NCI-H446 treated with DMSO at 0.1 percent for 48 hours (cell line): ENCODE data around the gene GARIN3.
"Not testable (repeated sequence)": the region's sequence is repeated elsewhere in the genome, so short reads cannot be mapped to it uniquely, and the experiment has no call there.

ENCODE experiments used
- DNase-seq: peaks from one replicate; lab custom pipeline; 2025; lab: John Stamatoyannopoulos, UW

Gene GARIN3

DNA sequence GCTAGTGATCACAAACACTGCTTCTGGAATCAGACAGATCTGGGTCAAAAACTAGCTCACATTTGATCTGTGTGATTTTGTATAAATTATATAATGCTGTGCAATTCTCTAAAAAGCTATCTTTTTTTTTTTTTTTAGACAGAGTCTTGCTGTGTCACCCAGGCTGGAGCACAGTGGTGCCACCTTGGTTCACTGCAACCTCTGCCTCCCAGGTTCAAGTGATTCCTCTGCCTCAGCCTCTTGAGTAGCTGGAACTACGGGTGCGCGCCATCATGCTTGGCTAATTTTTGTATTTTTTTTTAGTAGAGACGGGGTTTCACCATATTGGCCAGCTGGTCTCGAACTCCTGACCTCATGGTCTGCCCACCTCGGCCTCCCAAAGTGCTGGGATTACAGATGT is 19.1 kb upstream of the GARIN3 start:
- not testable (repeated sequence) for DNase-seq

DNA sequence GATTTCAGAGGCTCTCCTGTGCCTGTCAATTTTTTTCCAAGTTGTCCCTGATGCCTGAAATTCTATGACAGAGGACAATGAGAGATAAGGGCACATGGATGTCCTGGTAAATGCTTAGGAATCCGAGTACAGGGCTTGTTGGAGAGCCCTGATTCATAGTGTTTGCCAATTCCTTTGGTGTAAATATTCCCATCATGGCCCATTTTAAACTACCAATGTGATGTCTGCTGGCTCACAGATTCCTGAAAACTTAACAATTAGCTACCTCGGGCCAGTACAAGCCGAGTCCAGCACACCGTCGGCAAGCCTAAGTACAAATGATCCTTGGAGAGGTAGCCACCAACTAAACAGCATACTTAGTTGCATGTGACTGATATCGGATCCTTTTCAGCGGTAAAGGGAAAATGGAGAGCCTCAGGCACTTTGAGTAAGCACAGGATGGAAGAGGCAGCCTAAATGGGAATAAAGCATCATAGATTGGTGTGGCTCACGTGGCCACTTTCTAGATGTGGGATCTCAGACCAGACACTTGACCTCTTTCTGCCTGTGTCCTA is 18.1 kb upstream of the GARIN3 start:
- DNase-seq, result no peak

DNA sequence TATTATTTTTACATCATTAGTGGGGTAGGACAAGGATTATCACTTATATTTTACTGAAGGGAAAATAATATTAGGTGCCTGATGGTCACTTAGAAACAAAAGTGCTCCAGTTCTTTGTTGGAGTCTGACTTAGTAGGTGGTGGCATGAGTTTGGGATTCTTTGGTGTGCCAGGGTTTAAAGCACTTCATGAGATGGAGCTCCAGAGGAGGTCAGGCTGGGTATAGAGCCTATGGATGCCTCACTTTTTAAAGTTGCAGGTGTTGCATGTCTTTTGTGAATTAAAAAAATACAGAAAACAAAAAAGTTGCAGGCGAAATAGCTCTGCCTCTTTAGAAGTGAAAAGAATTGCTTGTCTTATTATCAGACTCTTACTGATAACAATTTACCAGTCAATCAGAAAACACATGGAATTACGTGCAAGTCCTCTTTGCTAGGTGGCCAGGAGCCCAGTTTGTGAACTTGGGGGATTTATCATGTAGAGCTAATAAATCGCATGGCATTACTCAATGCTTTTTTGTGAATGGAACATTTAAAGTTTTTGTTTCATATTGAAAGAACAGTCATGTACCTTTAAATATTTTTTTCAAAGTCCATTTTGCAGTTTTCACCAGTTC is 16.2 kb upstream of the GARIN3 start:
- DNase-seq, result no peak

DNA sequence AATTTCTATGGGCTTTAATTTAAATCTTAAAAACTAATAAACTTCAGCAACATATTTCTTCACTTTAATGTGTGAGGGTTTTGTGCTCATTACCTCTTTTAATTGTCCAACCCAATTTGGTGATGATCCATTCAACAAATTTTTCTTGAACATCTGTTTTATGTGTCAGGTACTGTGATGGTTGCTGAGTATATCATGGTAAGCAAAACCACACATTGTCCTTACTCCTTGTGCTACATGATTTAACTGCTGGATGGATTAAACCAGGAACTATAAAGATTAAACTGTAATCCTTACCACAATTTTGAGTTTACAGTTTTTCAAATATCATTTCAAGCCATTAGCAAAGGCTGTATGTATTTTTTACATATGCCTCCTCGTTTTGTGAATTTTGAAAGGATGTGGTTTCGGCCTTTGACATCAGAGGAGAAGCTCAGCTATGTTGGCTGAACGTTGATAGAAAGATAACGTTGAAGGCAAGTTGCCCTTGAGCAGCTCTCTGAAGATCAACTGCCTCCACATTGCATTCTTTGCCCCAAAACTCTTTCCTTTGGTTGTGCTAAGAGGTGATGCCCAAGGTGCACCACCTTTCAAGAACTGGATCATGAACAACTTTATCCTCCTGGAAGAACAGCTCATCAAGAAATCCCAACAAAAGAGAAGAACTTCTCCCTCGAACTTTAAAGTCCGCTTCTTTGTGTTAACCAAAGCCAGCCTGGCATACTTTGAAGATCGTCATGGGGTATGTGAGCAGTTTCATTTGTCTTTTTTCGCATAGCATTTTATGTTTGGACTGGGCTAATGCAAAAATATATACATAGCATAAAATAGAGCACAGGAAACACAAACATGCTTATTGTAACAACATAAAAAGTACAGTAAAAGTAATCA is 14.6 kb upstream of the GARIN3 start, which contains the start of gene ITK:
ITK (plus strand) TSS at position 467 of the 891 bp plus-strand sequence; CDS start at position 605, 138 bp downstream.
- DNase-seq, result no peak

DNA sequence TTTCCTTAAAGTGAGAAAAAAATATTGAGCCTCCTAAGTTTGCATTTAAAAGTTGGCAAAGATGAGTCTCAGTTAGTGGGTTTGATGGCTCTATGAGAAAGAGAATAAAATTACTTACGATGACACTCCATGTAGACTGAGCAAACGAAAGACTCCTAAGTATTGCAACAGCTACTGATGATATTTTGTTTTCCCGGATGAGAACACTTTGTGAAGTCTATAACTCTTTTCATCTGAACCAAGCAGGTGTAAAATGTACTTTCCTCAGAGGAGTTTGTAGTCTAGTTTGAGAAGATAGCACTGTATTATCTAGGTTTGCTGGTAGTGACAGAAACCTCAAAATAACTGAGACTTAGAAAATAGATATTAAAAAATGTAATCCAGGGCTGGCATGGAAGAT is 12.9 kb upstream of the GARIN3 start:
- no peak for DNase-seq

DNA sequence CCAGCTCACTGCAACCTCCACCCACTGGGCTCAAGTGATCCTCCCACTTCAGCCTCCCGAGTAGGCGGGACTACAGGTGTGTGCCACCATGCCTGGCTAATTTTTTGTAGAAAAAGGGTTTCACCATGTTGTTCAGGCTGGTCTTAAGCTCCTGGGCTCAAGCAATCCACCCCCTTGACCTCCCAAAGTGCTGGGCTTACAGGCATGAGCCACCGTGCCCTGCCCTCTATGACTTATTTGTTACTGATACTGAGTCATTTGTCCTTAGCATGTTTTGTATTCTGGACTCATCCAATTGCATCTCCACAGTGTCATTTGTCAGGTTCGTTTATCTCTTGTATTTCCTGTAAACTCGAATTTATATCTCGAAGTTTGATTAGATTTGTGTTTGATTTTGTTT is 11.9 kb upstream of the GARIN3 start:
- no peak for DNase-seq

DNA sequence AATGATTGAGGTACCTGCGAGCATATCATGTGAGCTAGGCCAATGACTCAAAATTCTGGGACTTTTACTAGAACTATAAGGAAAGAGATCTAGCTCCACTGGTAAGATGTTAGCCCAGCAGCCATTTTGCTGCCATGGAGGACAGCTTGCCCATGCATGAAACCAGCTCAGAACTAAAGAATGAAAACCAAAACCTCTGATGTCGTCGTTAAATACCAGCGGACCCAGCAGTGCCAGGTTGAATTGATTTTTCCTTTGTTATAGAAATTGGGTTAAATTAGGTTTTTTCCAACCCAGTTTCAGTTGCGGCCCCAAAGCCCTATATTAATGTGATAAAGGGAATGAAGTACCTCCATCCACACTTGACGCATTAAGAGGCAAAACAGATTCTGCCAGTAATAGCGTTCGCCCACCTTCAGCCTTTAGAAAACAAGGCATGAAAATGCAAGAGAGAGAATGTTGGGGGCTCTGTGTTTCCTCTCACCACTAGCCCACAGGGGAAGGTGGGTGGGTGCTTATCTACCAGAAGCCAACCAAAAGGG is 9.1 kb upstream of the GARIN3 start:
- DNase-seq, result no peak

DNA sequence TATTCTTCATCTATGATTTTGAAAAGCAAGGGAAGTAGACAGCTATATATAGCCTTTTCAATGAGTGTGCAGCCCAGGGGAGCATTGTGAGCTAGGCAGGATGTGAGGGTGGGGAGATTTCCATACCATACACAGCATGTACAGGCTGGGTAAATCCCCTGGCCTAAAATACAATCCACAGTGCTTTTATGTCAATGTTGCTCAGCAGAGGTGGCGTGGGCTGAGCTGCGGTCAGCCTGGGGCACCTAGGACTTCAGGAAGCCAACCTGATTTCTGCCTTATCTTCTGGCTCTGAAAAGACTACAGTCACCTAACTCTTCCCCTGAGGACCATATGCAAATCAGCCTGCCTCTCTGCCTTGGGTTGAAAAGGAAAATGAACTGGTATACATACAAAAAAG is 6.3 kb upstream of the GARIN3 start:
- no peak for DNase-seq

DNA sequence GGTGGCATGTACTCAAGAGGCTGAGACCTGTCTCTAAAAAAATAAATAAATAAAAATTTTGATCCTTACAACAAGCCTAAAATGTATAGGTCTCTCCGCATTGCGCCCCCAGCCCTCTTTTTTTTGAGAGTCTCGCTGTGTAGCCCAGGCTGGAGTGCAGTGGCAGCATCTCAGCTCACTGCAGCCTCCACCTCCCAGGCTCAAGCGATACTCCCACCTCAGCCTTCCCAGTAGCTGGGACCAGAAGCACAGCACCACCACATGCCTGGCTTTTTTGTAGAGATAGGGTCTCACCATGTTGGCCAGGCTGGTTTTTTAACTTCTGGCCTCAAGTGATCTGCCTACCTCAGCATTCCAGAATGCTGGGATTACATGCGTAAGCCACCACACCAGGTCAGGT is 2.2 kb upstream of the GARIN3 start:
- DNase-seq, result no peak

DNA sequence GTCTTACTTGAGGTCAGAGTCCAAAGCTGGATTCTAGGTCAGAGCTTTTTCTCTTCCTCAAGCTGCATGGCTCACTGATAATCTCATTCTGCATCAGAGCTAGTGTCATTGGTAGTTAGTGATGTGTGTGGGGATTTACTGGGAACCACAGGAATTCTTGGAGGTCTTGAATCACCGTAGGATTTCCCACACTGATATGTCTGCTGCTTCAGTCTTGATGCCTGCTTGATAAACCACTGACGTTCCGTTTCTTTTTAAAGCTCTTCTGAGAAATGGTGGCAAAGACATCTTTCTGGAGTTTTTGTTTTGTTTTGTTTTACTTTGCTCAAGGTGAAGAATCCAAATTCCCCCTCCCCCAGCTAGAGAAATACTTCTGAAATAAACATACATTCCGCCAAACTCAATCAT is 1.2 kb upstream of the GARIN3 start:
- DNase-seq, result no peak

DNA sequence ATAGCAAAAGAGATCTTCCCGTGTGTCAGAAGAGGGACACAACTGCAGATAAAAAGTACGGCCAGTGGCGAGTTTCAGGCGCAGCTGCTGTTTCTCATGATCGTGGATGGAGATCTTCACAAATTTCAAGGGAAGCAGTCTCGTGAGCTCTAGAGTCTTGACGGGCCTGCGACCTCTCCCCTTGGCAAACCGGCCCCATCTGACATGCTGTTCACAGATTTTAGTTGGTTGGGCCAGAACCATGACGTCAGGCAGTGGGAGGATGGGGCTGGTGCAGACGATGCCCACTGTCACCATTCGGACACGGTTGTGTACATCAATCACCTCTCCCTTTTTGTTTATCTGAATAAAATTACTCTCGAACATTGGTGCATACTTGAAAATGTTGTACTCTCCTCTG is 396 bp downstream of the GARIN3 start:
- no peak for DNase-seq

DNA sequence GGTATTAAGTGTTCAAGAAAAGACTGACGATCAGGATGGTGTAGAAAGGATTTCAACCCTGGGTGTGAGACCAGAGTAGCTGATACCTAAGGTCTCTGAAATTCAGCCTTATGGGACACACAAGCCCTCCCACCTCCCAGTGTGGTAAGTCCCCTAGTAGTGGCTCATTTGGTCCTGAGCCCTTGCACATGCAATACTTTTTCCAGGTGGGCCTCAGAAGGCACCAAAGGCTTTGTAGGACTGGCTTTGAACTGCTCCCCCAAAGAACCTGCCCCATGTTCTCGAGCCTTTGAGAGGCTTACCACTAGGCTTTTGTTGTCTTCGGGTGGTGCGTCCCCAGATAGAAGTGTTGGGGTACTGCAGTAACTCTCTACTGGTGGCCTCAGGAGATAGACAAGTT is 803 bp downstream of the GARIN3 start:
- DNase-seq, result no peak

DNA sequence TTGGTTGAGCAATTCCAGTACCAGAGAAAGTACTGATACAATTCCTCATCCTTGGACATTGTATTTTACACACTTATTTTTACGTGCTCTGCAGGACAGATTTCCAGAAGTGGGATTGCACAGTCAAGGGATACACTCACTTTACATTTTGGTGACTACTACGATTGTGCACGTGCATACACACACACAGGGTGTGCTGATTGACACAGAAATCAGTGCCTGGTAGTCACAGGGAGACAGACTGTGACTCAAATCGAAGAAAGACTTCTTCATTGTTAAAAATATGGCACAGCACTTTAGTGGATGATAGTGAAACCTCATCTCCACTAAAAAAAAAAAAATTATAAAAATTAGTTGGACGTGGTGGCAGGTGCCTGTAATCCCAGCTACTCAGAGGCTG is 1.5 kb downstream of the GARIN3 start:
- DNase-seq, result no peak

DNA sequence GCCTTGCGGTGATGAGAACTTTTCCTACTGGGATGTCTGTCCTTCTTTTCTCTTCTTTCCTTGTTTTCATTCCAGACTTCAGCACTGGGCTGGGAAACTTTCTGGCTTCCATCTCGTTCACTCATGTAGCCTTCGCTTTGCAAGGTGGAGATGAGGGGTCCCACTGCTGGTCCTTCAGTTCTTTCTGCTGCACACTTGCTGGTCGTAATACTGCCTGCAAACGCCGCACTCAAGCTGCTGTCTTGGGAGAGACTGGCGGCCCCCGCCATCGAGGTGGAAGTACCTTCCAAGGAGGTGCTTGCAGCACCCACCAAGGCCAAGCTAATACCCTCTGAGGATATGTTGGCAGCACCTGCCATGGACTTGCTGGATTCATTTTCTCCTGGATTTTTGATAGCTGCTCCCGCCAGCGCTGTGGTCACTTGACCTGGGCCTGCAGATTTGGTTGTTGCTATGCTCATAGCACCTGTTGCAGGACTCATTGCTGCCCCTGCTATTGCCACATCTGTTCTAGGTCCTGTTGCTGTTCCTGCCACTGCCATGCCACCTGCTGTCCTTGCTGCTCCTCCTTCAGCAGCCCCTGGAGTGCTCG is 3.0 kb downstream of the GARIN3 start:
- DNase-seq, result no peak

DNA sequence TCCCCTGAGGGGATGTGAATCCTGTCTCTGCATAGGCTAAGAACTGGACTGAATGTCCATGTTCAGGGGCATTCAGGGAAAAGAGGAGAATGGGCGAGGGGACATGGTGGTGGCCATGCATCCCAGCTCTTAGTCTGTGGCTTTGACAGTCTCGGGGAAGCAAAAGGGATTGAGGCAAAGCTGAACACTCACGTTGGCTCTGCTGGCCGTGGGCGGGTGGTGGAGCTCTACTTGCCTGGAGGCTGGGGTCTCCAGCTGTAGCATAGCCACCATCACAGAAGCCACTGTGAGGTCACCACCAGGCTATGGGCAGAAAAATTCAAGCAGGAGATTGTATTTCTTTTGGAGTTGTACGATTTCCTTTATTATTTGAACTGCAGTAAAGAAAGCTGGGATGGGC is 4.1 kb downstream of the GARIN3 start:
- no peak for DNase-seq

DNA sequence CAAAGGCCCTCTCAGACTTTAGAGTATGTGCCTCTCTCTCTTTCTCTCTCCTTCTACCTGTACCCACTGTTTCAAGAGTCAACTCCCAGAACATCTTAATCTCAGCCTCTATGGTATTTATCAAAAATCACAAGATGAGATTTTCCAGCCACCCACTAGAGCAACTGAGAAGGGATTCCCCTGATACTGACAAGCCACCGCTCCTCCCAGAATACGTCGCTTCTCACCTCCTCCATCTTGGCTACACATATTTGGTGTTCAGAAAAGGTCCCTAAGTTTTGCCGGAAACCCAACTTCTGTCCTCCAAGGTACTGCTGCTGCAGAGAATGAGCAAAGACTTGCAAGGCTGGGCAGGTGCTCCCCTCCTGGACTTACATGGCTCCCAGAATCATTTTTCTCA is 6.1 kb downstream of the GARIN3 start:
- DNase-seq, result no peak

DNA sequence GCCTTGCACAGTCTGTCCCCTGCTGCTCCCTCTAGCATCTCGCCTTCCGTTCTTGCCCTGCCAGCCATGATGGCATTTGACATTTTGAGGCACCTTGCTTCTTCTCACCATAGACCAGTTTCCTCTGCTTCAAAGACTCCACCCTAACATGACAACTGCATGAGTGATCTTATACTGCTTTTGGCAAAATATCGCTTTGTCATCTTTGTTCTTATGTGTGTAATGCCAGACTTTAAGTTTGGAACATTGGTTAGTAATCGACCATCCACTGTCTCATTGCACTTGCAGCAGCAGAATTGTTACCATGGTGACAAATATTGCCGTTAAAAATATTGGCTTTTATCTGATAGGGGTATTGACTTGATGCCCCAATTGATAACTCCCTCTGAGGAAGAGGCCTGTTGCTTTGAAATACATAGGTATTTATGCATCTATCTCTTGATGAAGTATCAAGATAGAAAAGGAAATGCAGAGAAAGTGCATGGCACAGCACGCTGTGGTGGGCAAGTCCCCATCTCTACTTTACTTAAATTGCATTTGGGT is 6.8 kb downstream of the GARIN3 start:
- no peak for DNase-seq

DNA sequence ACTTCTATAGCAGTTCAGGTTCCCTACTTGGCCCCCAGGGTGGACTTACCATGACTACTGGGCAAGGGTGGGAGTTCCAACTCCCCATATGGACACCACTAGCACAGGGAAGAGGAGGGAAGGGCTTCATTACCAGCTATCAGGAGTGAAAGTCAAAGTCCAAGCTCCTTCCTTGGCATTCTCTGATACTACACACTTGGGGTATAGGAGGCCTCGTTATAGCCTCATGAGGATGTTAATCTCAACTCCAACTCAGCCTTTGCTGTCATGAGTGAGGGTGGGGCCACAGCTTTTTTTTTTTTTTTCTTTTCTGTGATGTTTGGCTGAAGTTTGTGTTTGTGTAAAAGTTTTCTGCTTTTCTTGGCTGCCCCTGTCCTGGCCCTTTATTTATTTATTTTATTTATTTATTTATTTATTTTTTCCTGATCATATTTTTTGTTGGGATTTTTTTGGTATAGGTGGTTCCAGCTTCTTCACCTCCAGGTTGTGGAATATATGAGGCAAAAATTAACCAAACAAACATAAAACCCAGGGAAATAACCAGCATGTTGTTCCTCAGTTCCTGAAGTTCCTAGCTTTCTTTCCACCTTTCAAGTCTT is 8.7 kb downstream of the GARIN3 start:
- no peak for DNase-seq

DNA sequence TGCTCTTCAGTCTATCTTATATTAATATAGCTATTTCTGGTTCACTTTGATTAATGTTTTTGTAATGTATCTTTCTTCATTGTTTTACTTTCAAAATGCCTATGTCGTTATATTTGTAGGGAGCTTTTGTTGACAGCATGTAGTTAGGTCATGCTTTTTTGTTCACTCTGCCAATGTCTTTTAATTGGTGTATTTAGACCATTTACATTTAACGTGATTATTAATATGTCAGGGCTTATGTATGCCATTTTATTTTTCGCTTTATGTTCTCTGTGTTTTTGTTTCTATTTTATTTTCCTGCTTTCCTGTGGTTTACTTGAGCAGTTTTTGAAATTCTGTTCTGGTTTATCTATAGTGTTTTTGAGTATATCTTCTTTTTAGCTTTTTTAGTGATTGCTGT is 10.8 kb downstream of the GARIN3 start:
- no peak for DNase-seq

DNA sequence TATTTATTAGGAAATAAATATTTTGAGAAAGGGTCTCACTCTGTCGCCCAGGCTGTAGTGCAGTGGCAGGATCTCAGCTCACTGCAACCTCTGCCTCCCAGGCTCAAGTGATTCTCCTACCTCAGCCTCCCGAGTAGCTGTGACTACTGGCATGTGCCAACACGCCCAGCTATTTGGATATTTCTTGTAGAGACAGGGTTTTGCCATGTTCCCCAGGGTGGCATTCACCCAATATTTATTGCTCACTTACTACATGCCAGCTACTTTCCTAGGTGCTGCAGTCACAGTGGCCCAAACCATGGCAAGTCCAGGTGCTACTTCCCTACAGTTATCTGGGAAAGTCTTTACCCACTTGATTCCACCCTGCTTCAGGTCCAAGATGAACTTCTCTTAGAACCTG is 15.1 kb downstream of the GARIN3 start:
- DNase-seq, result no peak

DNA sequence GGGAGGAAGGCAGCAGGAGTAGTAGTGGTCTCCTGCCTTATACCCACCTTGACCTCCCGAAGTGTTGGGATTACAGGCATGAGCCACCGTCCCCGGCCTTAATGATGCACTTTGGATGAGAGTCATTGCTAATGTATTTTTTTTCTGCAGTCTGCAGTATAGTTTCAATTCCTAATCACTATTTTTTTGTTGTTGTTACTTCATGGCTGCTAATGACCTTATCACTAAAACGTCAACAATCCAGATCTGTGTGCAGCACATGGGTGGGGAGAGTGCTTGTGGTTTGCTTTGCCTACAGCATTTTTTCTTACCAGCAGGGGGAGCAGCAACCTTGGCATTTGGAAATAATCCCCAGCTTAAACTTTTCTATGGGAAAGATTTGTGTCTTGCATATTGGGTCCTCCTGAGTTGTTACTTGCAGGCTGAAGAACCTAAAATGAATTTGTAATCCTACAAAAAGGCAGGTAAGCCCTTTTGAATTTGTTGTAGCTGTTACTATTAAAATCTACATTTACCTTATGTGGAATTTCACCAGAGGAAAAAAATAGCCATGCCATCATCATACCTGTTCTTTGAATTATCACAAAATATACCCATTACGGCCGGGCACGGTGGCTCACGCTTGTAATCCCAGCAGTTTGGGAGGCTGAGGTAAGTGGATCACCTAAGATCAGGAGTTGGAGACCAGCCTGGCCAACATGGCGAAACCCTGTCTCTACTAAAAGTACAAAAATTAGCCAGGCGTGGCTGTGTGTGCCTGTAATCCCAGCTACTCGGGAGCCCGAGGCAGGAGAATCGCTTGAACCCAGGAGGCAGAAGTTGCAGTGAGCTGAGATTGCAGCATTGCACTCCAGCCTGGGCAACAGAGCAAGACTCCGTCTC is 17.1 kb downstream of the GARIN3 start:
- DNase-seq, result peak; percentile 2
